NCI-H146 treated with DMSO at 0.1 percent for 48 hours (cell line): ENCODE measurements around the gene RHNO1.

Experiments
- DNase-seq: peaks from one replicate; lab custom pipeline; 2025; ENCODE audit not compliant: unreplicated experiment; lab: John Stamatoyannopoulos, UW

The RHNO1 gene, protein sequence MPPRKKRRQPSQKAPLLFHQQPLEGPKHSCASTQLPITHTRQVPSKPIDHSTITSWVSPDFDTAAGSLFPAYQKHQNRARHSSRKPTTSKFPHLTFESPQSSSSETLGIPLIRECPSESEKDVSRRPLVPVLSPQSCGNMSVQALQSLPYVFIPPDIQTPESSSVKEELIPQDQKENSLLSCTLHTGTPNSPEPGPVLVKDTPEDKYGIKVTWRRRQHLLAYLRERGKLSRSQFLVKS

DNA sequence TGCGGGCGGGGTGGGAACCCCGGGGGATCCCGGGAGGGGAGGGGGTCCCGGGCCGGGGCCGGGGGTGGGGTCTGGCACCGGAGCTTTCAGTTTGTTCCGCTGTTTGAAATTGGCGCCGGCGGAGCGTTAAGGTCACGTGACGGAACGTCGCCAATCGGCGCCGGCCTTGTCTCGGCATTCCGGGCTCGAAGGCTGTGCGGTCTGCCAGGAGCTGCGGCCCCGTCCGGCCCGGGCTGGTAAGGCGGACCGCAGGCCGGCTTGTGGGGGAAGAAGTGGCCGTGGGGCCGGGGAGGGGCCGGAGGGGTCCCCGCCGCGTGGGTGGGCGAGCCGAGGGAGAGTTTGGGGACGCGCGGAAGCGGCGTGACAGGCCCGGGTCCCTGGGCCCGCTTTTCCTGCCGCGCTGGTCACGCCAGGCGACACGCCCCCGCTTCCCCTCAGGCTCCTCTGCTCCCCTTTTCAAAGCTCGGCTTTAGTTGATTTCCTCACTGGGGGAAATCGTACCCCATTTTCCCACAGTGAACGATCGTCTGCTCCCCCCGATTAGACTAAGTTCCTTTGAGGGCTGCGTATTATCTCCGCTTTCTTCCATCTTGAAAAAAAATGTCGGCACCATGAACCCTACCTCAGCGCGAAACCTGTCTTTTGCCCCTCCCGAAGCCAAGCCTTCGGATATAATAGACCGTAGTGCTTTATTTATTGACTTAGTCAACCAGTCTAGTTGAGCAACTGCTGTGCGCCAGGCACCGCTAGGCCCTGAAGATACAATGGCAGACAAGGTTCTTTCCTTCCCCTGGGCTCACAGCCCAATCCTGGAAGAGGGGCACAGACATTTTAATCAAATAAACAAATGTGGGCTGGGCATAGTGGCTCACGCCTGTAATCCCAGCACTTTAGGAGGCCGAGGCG lies at the start of gene RHNO1, which contains the start of gene FOXM1:
Gene RHNO1 (plus strand): TSS at position 177 of the 906 bp plus-strand sequence. CDS start 8,144 bp downstream, outside the sequence.
Gene FOXM1 (minus strand): TSS at position 128 of the 906 bp plus-strand sequence. CDS start 2,696 bp downstream, outside the sequence.
- peak; percentile 84 for DNase-seq

DNA sequence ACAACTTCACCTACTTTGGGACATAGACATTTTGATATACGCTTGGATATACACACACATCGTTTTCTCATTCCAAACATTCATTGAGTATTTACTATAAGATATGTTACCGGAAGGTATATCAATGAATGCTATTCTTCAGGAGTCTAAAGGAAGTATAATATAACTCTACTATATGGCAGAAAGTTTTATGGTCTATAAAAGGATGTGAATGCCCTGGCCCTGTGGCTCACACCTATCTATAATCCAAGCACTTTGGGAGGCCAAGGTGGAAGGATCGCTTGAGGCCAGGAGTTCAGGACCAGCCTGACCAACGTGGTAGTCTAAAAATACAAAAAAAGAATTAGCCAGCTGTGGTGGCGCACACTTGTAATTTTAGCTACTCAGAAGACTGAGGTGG lies 47.7 kb upstream of the RHNO1 start:
- no peak for DNase-seq

DNA sequence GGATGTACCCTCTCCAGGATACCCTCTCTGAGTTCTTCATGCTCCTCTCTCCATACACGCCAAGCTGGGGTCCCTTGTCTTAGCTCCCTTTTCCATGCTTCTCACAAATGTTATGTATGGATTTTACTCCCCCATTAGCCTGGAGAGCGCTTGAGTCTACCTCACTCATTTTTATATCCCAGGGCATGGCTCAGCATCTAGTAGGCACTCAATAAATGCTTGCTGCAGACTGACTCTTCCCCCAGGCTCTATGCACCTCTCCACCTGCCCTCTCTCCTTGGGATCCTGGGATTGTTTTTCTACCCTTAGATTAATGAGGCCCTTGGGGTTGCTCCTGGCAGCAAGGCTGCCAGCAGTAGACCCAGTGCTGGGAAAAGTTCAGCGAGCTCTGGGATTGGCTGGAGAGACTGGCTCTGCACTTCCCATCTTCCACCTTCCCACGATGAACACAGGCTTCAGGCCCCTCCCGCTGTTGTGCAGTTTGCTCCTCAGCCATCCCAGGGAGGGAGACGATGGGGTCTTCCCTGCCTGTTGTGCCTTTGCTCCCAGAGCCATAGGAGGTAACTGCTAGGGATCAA lies 44.4 kb upstream of the RHNO1 start:
- no peak for DNase-seq

DNA sequence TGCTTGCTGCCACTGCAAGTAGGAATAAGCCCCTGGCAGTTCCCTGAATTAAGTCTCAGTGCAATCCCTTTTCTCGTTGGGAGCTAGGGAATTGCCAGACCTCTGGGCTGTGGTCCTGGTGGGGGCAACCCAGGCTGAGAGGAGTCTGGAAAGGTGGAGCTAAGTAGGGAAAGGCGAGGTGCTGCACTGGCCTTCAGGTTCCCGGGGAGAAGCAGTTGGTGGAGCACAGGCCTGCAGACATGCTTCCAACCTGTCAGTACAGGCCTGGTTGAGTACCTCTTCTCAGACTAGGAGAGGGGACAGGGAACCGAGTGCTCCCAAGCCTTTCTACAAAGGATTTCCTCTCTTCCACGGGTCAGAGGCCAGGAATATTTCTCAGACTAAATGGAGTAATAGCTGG lies 43.7 kb upstream of the RHNO1 start:
- DNase-seq = no peak

DNA sequence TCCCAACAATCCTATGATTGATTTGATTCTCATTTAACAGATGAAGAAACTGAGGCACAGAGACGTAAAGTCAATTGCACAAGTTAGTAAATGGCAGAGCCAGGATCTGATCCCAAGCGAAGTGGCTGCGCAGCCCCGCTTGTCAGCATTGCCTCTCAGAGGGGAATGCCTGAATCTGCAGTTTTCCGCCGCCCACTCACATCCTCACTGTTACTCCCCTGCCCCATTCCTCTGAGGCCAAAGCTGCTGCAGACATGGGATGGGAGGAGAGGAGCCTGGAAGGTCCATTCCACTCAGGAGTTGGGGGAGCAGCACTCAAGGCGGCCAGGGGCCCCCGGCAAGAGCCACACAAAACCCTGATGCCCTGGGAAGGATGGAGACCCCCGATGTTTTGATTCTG lies 43.2 kb upstream of the RHNO1 start:
- DNase-seq = no peak

DNA sequence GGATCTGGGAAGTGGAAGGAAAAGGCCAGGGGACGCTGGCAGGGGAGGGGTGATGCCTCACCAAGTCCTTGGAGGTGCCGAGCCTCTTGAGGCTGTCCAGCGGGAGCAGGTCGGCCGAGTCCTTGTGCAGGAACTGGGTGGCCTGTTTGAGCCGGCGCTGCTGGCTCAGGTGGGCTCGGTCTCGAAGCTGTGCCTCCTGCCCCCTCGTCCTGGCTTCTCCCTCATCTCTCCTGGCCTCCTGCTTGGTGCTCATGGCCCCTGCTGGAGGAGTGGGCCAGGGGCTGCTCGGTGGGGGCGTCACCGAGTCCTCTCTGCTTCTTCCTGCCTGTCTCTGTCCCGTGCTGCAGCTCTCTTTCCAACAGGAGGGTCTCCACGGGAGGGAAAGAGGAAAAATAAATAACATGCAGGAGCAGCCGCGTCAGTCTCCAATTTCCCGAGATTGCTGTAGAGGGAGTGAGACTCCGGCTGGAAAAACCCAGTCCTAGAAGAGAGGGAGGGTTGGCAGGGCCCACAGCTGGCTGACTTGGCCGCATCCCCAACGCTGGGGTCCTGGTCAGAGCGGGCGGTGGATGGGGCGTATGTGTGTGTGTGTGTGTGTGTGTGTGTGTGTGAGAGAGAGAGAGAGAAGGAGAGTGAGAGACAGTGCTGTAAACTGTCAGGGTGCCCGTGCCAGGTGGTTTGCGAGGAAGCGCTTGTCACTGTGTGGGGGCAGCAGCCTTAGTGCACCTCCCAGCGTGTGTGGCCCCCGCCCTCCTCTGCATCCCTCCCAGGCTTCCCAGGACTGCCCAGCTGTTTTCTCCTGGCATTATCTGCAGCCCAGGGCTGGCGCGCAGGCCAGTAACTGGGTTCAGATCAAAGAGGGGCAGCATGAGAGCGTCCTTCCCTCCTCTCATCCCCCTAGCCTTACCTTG lies 42.2 kb upstream of the RHNO1 start, which contains the start of gene NRIP2:
Gene NRIP2 (minus strand): TSS at position 455 of the 911 bp plus-strand sequence. CDS start 52 bp downstream, at position 403.
- no peak for DNase-seq

DNA sequence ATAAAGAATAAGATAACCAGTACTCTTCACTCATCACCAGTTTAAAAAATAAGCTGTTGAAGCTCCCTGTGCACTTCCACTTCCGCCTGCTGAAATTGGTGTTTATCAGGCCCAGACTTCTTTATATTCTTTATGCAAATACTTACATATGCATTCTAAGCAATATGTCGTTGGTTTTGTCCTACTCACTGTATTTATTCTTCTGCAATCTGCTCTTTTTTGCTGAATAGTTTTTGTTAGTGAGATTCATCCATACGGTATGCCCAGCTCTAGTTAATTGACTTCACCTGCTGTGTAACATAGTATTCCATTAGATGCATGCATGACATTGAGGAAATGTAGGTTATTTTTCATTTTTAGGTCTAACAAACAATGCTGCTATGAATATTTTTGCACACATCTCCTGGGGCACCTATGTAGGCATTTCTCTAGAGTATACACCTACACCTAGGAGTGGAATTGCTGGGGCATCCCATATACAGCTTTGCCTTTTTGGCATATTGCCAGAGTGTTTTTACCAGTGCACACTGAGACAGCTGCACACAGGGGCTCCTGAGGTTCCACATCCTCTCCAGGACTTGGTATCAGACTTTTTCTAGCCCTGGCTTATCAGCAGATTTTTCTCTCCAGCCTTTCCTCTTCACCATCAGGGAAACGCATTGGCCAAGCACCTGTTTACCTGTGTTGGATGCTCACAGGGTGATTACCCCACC lies 41.2 kb upstream of the RHNO1 start:
- no peak for DNase-seq

DNA sequence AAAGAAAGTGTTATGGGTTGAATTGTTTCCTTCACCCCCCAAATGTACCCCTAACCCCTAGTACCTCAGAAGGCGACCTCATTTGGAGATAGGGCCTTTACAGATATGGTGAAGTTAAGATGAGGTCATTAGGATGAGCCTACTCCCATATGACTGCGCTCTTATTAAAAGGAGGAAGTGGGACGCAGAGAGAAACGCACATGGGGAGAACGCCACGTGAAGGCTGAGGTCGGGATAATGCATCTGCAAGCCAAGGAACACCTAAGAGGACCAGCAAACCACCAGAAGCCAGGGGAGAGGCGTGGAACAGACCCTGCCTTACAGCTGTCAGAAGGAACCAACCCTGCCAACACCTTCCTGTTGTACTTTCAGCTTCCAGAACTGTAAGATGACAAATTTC lies 40.4 kb upstream of the RHNO1 start:
- no peak for DNase-seq

DNA sequence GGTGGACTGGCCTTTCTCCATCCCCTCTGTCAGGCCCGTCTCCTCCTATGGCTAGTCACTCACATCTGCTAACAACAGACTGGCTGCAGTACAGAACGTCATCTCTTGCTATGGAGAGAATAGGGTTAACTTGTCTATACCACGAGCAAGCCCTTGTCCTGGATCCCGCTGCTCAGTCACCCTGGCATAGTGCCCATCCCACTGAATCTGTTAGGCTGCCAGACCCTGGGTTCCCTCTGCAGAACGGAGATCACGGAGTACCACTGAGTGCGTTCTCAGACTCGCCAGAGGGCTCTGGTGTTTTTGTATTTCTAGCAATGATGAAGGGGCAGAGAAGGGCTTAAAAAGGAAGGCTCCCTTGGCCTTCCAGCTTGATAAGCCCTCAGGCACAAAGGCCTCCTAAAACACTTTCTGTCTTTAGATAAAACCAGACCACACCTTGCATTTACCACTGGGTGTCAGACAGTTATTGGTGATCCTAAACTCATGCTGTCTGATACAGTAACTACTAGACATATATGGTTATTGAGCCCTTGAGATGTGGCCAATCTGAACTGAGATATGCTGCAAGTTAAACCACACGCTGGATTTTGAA lies 35.9 kb upstream of the RHNO1 start:
- DNase-seq = no peak

DNA sequence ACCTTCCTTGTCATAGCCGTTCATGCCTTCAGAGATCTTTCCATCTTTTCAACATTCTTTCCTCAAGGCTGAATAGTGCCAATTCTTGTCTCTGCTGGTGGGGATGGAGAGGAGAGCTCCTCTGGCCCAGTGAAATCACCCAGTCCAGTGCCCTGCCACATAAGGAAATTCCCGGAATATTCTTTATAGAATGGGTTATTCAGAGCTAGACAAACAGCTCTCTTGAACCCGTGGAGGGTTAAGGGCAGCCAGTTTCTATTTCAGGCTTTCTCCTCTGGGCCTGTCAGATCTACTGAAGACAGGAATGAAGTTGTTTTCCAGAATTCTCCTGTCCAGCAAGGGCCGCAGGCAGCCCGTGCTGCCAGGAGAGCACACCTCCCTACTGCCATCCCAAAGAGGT lies 34.1 kb upstream of the RHNO1 start:
- no peak for DNase-seq

DNA sequence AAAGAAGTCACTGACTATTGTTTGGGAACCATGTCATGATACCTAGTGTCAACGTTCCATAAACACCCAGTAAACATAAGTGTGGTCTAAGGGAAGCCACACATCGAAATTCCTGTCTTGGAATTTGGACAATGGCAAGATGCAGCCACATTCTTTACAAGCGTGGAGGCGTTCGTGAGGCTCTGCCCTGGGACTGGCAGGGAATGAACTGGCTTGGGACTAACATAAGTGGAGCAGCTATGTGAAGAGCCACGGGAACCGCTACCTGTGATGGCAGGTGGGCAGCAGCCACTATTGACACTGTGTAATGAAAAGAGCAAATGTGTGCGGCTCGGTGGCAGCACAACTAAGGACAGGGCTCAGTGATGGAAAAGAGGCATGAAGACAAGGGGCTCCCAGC lies 32.2 kb upstream of the RHNO1 start:
- no peak for DNase-seq

DNA sequence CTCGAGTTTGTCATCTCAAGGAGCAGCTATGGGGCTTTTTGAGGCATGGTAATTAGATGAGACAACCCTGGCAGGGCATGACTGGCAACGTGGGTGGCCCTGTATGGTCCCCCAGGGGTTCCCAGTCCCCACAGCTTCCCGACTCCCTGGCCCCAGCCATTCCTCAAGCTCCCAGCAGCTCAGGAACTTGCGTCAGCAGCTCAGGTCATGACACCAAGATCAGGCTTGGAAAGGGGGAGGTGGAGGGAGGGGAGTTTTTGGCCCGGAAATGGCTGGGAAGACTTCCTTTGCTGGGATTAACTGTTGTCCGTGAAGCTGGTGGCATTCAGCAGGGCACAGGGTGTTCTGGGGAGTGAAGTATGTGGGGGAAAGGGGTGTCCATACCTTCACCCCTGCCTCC lies 31.7 kb upstream of the RHNO1 start:
- no peak for DNase-seq

DNA sequence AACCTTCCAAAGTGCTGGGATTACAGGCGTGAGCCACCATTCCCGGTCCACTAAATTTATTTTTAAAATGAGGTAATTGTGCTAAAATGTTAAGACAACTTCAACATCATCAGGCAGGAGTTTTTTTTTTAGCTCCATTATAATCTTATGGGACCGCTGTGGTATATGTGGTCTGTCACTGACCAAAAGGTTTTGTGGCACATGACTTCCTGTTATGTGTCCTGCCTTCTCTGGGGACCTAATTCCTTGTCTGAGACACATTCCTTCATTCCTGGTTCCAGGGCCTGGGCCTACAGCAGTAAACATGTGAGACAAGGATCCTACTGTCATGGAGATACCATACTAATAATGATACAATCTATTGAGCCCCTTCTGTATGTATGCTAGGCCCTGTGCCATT lies 25.1 kb upstream of the RHNO1 start:
- no peak for DNase-seq

DNA sequence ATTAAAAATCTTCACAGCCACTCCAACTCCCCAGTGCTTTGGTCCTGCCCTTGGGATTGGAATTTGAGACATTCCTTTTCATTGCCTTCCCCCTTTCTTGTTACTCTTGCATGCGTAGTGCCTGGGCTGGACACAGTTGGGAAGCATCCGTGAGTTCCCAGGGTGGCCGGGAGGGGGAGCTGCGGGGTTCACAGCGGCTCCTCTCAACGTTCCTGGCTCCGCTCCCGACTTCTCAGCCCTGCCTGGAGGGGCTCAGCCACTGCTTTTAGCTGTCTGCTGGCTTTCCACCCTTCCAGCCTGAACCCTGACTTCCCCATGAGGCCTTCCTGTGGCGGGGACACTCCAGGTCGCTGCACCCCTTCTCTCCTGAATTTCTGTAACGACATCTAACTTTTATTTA lies 23.4 kb upstream of the RHNO1 start:
- DNase-seq = peak; percentile 30

DNA sequence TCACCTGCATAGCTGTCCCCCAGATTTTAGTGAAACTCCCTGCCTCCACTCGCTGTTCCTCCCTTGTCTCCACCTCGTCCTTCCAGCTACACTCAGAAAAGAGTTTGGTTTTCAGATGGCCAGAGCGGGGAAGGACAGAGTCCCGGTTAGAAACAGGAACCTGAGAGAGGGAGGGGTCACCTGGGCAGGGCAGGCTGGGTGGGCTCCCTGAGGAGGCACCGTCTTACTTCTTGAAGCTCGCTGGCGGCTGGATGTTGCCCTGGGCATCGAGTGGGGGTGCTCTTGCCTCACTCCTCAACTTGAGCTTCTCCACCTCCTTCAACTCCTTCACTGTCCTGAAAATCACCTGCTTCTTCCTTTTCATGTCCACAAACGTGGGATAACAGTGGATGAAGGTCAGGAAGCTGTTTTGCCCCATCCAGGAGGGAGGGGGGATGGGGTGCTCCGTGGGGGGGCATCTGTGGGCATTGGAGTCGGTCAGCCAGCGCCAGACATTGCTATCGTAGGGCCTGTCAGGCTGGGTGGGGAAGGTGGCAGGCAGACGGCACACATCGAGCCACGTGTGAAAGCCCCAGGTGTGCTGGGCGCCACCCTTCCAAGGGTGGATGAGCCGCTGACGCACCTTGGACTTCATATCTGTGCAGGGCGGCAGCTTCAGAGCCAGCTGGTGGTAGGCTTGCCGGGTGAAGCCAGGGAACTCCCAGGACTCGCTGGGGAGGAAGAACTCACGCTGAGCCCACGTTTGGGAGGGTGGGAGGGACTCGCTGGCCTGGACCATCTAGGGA lies 22.2 kb upstream of the RHNO1 start:
- DNase-seq = no peak

DNA sequence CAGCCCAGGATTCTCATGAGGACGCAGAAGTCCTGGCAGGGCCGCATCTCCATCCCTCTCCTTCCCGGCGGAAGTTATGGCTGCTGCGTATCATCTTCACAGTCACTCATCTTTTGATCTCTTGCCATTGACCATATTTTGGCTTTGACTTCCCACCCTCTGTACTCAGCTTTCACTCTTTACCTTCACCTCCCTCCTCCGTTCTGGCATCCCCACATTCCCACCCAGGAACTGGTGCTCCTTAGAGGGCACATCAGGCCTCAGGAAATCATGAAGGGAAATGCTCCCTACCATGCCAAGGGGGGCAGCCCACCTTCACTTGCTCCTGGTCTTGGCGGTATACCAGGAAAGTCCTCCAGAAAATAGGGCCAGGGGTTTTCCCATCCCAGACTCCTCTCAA lies 21.5 kb upstream of the RHNO1 start:
- no peak for DNase-seq

DNA sequence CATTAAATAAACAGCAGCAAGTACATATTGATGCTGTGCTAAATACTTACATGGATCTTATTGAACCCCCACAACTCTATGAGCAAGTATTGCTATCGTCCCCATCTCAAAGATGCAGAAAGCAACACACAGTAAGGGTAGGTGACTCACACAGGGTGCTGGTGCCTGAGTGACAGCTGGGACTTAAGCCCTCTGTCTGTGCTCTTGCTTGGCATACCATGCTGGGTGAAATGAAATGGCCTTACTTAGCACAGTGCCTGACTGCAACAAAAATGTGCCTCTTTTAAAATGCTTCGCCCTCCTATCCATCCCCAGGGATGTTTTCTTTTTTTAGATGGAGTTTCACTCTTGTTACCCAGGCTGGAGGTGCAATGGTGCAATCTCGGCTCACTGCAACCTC lies 21.0 kb upstream of the RHNO1 start:
- no peak for DNase-seq

DNA sequence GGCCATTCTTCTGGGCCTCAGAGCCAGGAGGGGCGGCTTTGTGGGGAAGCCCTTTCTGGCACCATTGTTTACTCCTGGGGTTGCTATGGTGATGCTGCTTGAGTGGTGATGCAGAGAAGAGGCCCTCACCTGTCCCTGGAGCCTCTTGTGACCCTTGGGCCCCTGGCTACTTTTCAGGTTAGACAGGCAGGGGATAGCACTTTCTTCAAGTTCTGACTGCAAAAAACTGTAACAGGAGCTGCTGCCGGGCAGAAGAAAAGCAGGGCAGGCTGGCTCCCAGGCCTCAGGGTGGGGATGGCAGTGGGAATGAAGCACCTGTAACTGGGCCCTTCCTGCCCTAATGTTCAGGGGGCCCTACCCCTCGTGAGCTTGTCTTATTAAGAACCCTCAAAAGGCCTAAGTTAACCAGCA lies 20.0 kb upstream of the RHNO1 start, which contains the start of gene TEX52:
Gene TEX52 (minus strand): TSS at position 19 of the 411 bp plus-strand sequence. CDS start 13 bp downstream, at position 6.
- peak; percentile 28 for DNase-seq

DNA sequence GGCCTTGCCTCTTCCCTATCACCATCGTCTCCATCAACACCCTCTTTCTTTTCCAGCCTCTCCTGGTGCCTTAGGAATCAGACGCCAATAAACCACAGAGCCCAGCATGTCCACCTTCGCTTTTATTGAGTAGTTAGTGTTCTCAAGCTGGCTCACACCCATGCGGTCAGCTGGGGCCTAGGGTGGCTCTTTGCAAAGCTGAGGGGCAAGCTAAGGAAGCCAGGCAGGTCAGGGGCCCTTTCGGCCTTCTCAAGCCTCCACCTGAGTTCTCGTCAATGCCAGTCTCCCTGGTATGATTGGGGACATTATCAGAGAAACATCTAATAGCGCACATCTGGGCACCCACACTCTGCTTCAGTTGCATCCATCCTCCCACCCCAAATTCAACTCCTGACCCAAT lies 19.4 kb upstream of the RHNO1 start:
- DNase-seq = no peak
